Cardiac fibroblast (primary cell): ENCODE measurements around the gene NGF.
A peak's percentile ranks its signal among the peaks of the same experiment; 100 is the strongest.
"Not testable (repeated sequence)": the region's sequence is repeated elsewhere in the genome, so short reads cannot be mapped to it uniquely, and the experiment has no call there.

ENCODE experiments used
- DNase-seq, 2 donors: peaks; one replicate each; pipeline versions ENCODE4 v3.0.0 to v3.0.0-alpha.2; 2010; ENCODE audit warnings: low read depth in 2 of 2
- H3K4me3 ChIP-seq, 2 donors: replicated peaks in 1 of 2; 1 replicate in 1 of 2; 2 replicates in 1 of 2; pipeline ENCODE4 v1.5.1; 2011; ENCODE audit warnings: low read depth in 2 of 2, low read length in 2 of 2, mild to moderate bottlenecking in 2 of 2, moderate library complexity in 1 of 2
- TF ChIP-seq, protein P1 (sequence below): IDR thresholded peaks from one replicate; pipeline ENCODE4 v1.5.1; 2011; ENCODE audit warnings: low read depth, mild to moderate bottlenecking, low read length, inconsistent platforms

NGF gene

DNA sequence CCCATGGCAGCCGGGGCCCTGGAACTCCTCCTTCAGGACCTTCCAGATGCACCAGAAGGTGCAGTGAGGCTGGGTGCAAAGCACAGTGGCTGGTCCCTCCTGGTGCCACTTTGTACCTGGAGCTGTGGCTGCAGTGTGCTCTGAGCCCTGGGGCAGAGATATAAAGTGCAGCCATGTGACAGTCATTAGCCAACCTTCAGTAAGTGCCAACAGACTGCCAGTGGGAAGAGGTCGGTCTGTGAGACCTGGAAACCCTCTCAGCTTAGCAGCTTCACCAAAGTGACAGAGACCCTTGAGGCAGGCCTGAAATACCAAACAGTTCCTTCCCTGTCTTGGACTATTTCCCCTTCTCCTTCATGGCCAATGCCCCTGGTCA is 26.7 kb upstream of the NGF start:
- TF ChIP-seq, protein P1, sequence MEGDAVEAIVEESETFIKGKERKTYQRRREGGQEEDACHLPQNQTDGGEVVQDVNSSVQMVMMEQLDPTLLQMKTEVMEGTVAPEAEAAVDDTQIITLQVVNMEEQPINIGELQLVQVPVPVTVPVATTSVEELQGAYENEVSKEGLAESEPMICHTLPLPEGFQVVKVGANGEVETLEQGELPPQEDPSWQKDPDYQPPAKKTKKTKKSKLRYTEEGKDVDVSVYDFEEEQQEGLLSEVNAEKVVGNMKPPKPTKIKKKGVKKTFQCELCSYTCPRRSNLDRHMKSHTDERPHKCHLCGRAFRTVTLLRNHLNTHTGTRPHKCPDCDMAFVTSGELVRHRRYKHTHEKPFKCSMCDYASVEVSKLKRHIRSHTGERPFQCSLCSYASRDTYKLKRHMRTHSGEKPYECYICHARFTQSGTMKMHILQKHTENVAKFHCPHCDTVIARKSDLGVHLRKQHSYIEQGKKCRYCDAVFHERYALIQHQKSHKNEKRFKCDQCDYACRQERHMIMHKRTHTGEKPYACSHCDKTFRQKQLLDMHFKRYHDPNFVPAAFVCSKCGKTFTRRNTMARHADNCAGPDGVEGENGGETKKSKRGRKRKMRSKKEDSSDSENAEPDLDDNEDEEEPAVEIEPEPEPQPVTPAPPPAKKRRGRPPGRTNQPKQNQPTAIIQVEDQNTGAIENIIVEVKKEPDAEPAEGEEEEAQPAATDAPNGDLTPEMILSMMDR: no peak
- no peak for DNase-seq
- no peak overlapping the region for H3K4me3 ChIP-seq

DNA sequence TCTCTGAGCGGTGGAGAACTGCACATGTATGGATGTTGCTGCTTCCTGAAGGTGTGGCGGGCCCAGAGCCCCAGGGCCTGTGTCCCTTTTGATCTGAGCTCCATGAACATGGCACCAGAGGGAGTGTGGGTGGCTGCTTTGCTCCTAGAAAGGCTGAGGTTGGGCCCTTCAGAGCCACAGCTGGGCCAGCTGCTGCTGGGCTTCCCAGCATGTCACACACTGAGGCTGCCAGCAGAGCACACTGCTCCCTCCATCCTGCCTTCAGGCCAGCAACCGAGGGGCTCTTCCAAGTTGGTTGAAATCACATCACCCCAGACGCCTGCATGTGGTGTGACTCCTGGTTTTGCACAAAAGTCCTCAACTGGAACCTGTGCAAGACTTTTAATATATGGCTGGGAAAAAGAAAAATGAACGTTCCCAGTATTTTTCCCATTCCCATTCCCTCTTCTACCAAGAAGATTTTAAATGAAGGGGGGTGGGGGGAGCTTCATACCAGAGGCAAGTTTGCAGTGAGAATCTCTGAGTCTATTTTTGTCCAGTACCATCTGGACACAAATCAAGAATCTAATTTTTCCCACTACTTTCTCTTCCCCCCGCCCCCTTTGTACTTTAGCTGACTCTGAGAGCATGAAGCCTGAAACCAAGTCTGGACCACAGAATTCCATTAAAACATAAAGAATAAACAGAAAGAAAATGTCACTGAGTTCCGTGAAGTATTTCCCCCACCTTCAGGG is 26.2 kb upstream of the NGF start:
- TF ChIP-seq, protein P1: no peak
- no peak overlapping the region for H3K4me3 ChIP-seq
- peak in 1 of 2 donors; percentile 60 for DNase-seq

- DNase-seq: no peak
- TF ChIP-seq, protein P1: no peak
- no peak overlapping the region for H3K4me3 ChIP-seq
Measured at GRCh38 chr1:115363171-115363570, 25.1 kb upstream of the NGF start.

DNA sequence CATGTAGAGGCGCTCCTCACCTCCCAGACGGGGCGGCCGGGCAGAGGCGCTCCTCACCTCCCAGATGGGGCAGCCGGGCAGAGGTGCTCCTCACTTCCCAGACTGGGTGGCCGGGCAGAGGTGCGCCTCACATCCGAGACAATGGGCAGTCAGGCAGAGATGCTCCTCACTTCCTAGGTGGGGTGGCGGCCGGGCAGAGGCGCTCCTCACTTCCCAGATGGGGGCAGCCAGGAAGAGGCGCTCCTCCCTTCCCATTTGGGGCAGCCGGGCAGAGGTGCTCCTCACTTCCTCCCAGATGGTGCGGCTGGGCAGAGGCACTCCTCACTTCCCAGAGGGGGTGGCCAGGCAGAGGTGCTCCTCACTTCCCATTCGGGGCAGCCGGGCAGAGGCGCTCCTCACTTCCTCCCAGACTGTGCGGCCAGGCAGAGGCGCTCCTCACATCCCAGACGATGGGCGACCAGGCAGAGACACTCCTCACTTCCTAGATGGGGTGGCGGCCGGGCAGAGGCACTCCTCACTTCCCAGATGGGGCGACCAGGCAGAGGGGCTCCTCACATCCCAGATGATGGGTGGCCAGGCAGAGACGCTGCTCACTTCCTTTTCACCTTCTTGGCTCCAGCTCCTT is 22.6 kb upstream of the NGF start:
- not testable (repeated sequence) for DNase-seq, H3K4me3 ChIP-seq

- H3K4me3 ChIP-seq, DNase-seq: not testable (repeated sequence)
Measured at GRCh38 chr1:115359787-115360452, 21.9 kb upstream of the NGF start.

- no peak for DNase-seq
- no peak overlapping the region for H3K4me3 ChIP-seq
- TF ChIP-seq, protein P1: no peak
Measured at GRCh38 chr1:115356356-115356755, 18.3 kb upstream of the NGF start.

GRCh38 chr1:115355069-115355468 is 17.0 kb upstream of the NGF start:
- no peak overlapping the region for H3K4me3 ChIP-seq
- DNase-seq: no peak
- TF ChIP-seq, protein P1: no peak
